Aorta (tissue), 5 donors: ENCODE measurements around the gene CCDC194. TPM values are rescaled to one million over a fixed set of nuclear protein-coding genes. Genes with fewer than 3 reads are reported as not detected.

Source experiments
- ATAC-seq: fragments of 200-7000 bp; cut with Tn5 transposase; one replicate; pipeline ENCODE4 v1.9.1; 2022; ENCODE audit warnings: moderate library complexity; ENCODE audit not compliant: low FRiP score
- DNase-seq, 2 donors: peaks; one replicate each; pipeline ENCODE4 v3.0.0-alpha.2; 2020
- H3K27ac ChIP-seq, 2 donors: one replicate each; pipeline ENCODE4 v1.5.1; 2013; ENCODE audit warnings: low read length in 2 of 2, mild to moderate bottlenecking in 2 of 2, moderate library complexity in 2 of 2, control low read depth in 1 of 2, inconsistent platforms in 1 of 2, low read depth in 1 of 2
- H3K27me3 ChIP-seq, 2 donors: one replicate each; pipeline ENCODE4 v1.6.1; 2013; ENCODE audit warnings: control low read depth in 1 of 2, low read length in 1 of 2, mild to moderate bottlenecking in 1 of 2, moderate library complexity in 1 of 2; ENCODE audit not compliant: insufficient read depth in 2 of 2, control insufficient read depth in 1 of 2
- H3K36me3 ChIP-seq, 2 donors: one replicate each; pipeline ENCODE4 v1.6.1; 2013; ENCODE audit warnings: control low read depth in 1 of 2, low read length in 1 of 2, mild to moderate bottlenecking in 1 of 2; ENCODE audit not compliant: insufficient read depth in 2 of 2, control insufficient read depth in 1 of 2
- H3K4me1 ChIP-seq, 2 donors: one replicate each; pipeline ENCODE4 v1.6.1; 2013; ENCODE audit warnings: low read length in 2 of 2, control low read depth in 1 of 2, mild to moderate bottlenecking in 1 of 2, moderate library complexity in 1 of 2; ENCODE audit not compliant: insufficient read depth in 2 of 2, control insufficient read depth in 1 of 2
- H3K4me3 ChIP-seq, 2 donors: one replicate each; pipeline ENCODE4 v1.5.1; 2013; ENCODE audit warnings: low read length in 2 of 2, control low read depth in 1 of 2, mild to moderate bottlenecking in 1 of 2
- H3K9me3 ChIP-seq: one replicate; pipeline ENCODE4 v1.6.1; 2013; ENCODE audit warnings: mild to moderate bottlenecking, low read length; ENCODE audit not compliant: control insufficient read depth
- WGBS, 2 donors: extraction: QIAGEN DNeasy Blood & Tissue Kit; methylation state at CpG; one replicate each; pipeline ENCODE4 v1.1.7; 2013; 5-methylcytosine and 5-hydroxymethylcytosine counted together
- intact Hi-C, 2 donors: fragments of 100-400 bp; cut with DNase I; formaldehyde crosslinking; loops; one replicate each; pipeline versions ENCODE4 v1.14.2 to v1.15.0; 2022
- polyA plus RNA-seq, 2 donors: library from polyadenylated mRNA; stranded (reverse); fragments of 200-250 nt; gene quantifications; one replicate each; pipeline ENCODE4 v1.2.3, GENCODE V29; 2013
- total RNA-seq, 2 donors: library from RNA; stranded (reverse); fragmentation: NEBNext Ultra II Directional; extraction: Animal tissue kit (Norgen Biotek cat#: 25700); gene quantifications; one replicate each; pipeline ENCODE4 v1.2.1, GENCODE V29; 2021
- donor health status: healthy with polysubstance abuse.
- donor health status: Bipolar disorder and iron deficiency.
- donor health status: DM: no; HTN: no; CAD: no.
- donor health status: DM: no; HTN: no; CAD: no.
- donor health status: DM: yes; HTN: yes; CAD: no.

CCDC194 gene
- total and polyA plus RNA-seq, 4 donors = 0.71 to 1.7 TPM; not detected in 2

- Histone ChIP-seq H3K4me1 (no peaks in the 10 kb centered on the region), H3K36me3 (no peaks in the 10 kb centered on the region), H3K4me3 (no peak overlapping the region), H3K27me3 (no peaks in the 10 kb centered on the region), H3K9me3 (no peaks in the 10 kb centered on the region), H3K27ac (no peak overlapping the region)
- WGBS, 2 donors = 92 to 93% methylated on average over 20 of the region's 20 CpGs
- ATAC-seq = no peak
- intact Hi-C loops = no loop called here
- DNase-seq = no peak
Measured at GRCh38 chr19:17423429-17424208, 29.6 kb upstream of the CCDC194 start.

GRCh38 chr19:17421942-17422341 lies 27.9 kb upstream of the CCDC194 start:
- Histone ChIP-seq H3K4me1 (no peaks in the 10 kb centered on the region), H3K4me3 (no peak overlapping the region), H3K36me3 (no peaks in the 10 kb centered on the region), H3K27me3 (no peaks in the 10 kb centered on the region), H3K9me3 (no peaks in the 10 kb centered on the region), H3K27ac (no peak overlapping the region)
- intact Hi-C loops = no loop called here
- WGBS, 2 donors = 97 to 99% methylated on average over 4 of the region's 4 CpGs
- DNase-seq = no peak
- ATAC-seq = no peak

GRCh38 chr19:17420475-17420924 lies 26.5 kb upstream of the CCDC194 start:
- Histone ChIP-seq H3K36me3 (no peaks in the 10 kb centered on the region), H3K4me1 (no peaks in the 10 kb centered on the region), H3K9me3 (no peaks in the 10 kb centered on the region), H3K27me3 (no peaks in the 10 kb centered on the region), H3K27ac (no peak overlapping the region), H3K4me3 (peak overlapping the region; percentile 29 to 56)
- intact Hi-C loops = no loop called here
- 2 to 3% methylated on average over 25 of the region's 25 CpGs for WGBS, 2 donors
- DNase-seq (peak; percentile 78 to 81), ATAC-seq (peak; percentile 27)

GRCh38 chr19:17419621-17420474 lies 25.9 kb upstream of the CCDC194 start, which contains the start of gene MVB12A:
Gene MVB12A, plus strand, starts transcription at chr19:17420047. Its CDS starts 89 bp downstream, at chr19:17420136.
- H3K27ac ChIP-seq = peak within 1 kb of the TSS in 1 of 2 donors; percentile 41

GRCh38 chr19:17419154-17419620 lies 25.2 kb upstream of the CCDC194 start:
- Histone ChIP-seq H3K36me3 (no peaks in the 10 kb centered on the region), H3K4me1 (no peaks in the 10 kb centered on the region), H3K27me3 (no peaks in the 10 kb centered on the region), H3K9me3 (no peaks in the 10 kb centered on the region), H3K4me3 (no peak overlapping the region), H3K27ac (peak overlapping the region in 1 of 2 donors; percentile 41)
- WGBS, 2 donors = 19 to 29% methylated on average over 8 of the region's 8 CpGs
- DNase-seq = no peak
- intact Hi-C loops = no loop called here
- ATAC-seq = no peak

More at GRCh38 chr19:17419621-17420474, 25.9 kb upstream of the CCDC194 start, which contains the start of gene MVB12A:
- Histone ChIP-seq H3K9me3 (no peaks in the 10 kb centered on the region), H3K4me3 (peak within 1 kb of the TSS; percentile 29 to 56), H3K27me3 (no peaks in the 10 kb centered on the region), H3K36me3 (no peaks in the 10 kb centered on the region), H3K4me1 (no peaks in the 10 kb centered on the region)
- ATAC-seq = peak; percentile 98
- peak; percentile 99 for DNase-seq
- intact Hi-C loops = no loop called here
- 1% methylated on average over 80 to 85 of the region's 85 CpGs for WGBS, 2 donors

- no peak overlapping the region for H3K27ac ChIP-seq
- no peaks in the 10 kb centered on the region for H3K36me3 ChIP-seq
- no peak overlapping the region for H3K4me3 ChIP-seq
- WGBS, 2 donors = 52 to 64% methylated on average over 3 of the region's 3 CpGs
- H3K4me1 ChIP-seq = no peaks in the 10 kb centered on the region
- DNase-seq = no peak
- no peaks in the 10 kb centered on the region for H3K27me3 ChIP-seq
- intact Hi-C loops = no loop called here
- H3K9me3 ChIP-seq = no peaks in the 10 kb centered on the region
- ATAC-seq = no peak
Measured at GRCh38 chr19:17418710-17419109, 24.7 kb upstream of the CCDC194 start.

GRCh38 chr19:17415121-17415520 lies 21.1 kb upstream of the CCDC194 start:
- H3K27me3 ChIP-seq = no peaks in the 10 kb centered on the region
- no peaks in the 10 kb centered on the region for H3K4me1 ChIP-seq
- intact Hi-C loops = no loop called here
- no peak overlapping the region for H3K4me3 ChIP-seq
- 46 to 53% methylated on average over 6 of the region's 6 CpGs for WGBS, 2 donors
- H3K9me3 ChIP-seq = no peaks in the 10 kb centered on the region
- no peak for ATAC-seq
- H3K36me3 ChIP-seq = no peaks in the 10 kb centered on the region
- no peak for DNase-seq
- H3K27ac ChIP-seq = no peak overlapping the region

GRCh38 chr19:17414097-17414496 lies 20.1 kb upstream of the CCDC194 start:
- Histone ChIP-seq H3K27me3 (no peaks in the 10 kb centered on the region), H3K9me3 (no peaks in the 10 kb centered on the region), H3K4me1 (no peaks in the 10 kb centered on the region), H3K36me3 (no peaks in the 10 kb centered on the region), H3K27ac (no peak overlapping the region), H3K4me3 (no peak overlapping the region)
- intact Hi-C loops = no loop called here
- WGBS, 2 donors = 91 to 93% methylated on average over 8 of the region's 8 CpGs
- DNase-seq (no peak), ATAC-seq (no peak)
